HG03378 (cell line): ENCODE measurements around the gene GIGYF1.
"Not testable (repeated sequence)": the region's sequence is repeated elsewhere in the genome, so short reads cannot be mapped to it uniquely, and the experiment has no call there.

Source experiments
- ATAC-seq: cut with Tn5 transposase; IDR thresholded peaks from one replicate; pipeline ENCODE4 v1.9.1; 2021; ENCODE audit warnings: mild to moderate bottlenecking, moderate library complexity; ENCODE audit not compliant: unreplicated experiment

The GIGYF1 gene

GRCh38 chr7:100673302-100673941 is 20.6 kb downstream of the GIGYF1 start, which contains the start of gene GNB2:
TSS of gene GNB2 (plus strand) at chr7:100673740. CDS start at chr7:100676266, 2,526 bp downstream.
- ATAC-seq = peak; percentile 56

GRCh38 chr7:100671353-100672327 is 22.4 kb downstream of the GIGYF1 start:
- ATAC-seq = no peak

- ATAC-seq = no peak
Observed at GRCh38 chr7:100670074-100670473, 24.0 kb downstream of the GIGYF1 start.

- ATAC-seq = not testable (repeated sequence)
Observed at GRCh38 chr7:100669106-100669505, 24.9 kb downstream of the GIGYF1 start.

- ATAC-seq = no peak
Observed at GRCh38 chr7:100668069-100668449, 26.0 kb downstream of the GIGYF1 start.

- ATAC-seq = no peak
Observed at GRCh38 chr7:100667331-100668068, 26.6 kb downstream of the GIGYF1 start.

GRCh38 chr7:100665168-100665726 is 28.8 kb downstream of the GIGYF1 start:
- ATAC-seq = no peak

- ATAC-seq = not testable (repeated sequence)
Observed at GRCh38 chr7:100662194-100662776, 31.8 kb downstream of the GIGYF1 start.

GRCh38 chr7:100655908-100656674 is 38.0 kb downstream of the GIGYF1 start, which contains the start of gene ACTL6B:
TSS of gene ACTL6B (minus strand) at chr7:100656448. CDS start at chr7:100656354, 94 bp downstream.
- no peak for ATAC-seq

GRCh38 chr7:100654908-100655831 is 38.9 kb downstream of the GIGYF1 start:
- no peak for ATAC-seq

- no peak for ATAC-seq
Observed at GRCh38 chr7:100649826-100650565, 44.1 kb downstream of the GIGYF1 start.

GRCh38 chr7:100642534-100642907 is 51.5 kb downstream of the GIGYF1 start:
- ATAC-seq = no peak

- no peak for ATAC-seq
Observed at GRCh38 chr7:100641860-100642533, 52.1 kb downstream of the GIGYF1 start.

- ATAC-seq = no peak
Observed at GRCh38 chr7:100641463-100641859, 52.6 kb downstream of the GIGYF1 start, which contains the start of gene TFR2. TSS of gene TFR2 (minus strand) at chr7:100641552. CDS start at chr7:100641509, 43 bp downstream.

- ATAC-seq = no peak
Observed at GRCh38 chr7:100640517-100641440, 53.3 kb downstream of the GIGYF1 start.

GRCh38 chr7:100639995-100640516 is 54.0 kb downstream of the GIGYF1 start:
- ATAC-seq = no peak
